ENCODE data around the gene MAU2.

The MAU2 gene

DNA sequence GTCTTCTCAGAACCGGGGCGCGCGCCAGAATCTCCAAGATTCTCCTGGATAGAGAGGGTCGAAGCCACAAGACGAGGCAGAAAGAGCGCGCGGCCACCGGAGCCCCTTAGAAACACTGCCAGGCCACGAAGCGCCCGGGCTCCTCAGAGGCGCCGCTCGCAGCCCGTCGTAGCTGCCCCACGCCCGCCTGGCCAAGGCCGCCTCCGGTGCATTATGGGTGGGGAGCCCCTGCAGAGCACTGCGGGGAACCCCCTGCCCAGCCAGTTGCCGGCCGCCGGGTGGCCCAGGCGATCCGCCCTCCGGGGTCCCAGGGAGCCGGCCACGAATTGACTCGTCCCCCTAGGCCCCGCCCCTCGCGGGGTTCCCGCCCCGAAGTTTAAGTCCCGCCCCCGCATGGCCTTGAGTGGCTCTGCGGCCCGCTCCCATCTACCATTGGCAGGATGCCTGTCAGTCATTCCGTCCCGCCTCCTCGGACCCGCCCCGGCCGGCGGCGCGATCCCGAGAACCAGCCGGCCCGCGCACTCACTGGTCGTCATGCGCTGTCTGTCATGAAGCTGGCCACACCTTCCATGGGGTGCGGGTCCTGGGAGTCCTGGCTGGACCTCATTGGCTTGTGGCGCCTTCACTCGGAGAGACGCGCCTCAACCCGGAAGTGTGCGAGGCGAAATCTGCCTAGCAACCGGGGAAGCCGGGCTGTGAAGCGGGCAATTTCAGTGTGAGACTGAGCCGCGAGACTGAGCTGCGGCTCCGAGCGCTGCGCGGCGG lies 64.7 kb downstream of the MAU2 start:
- no peaks in the 10 kb centered on the region for H3K9me3 ChIP-seq (ENCODE audit: insufficient read depth, low read depth, low read length)
- peak overlapping the region; percentile 69 for H3K4me2 ChIP-seq (ENCODE audit: low read depth, low read length, poor library complexity, severe bottlenecking)
- H3F3A ChIP-seq (ENCODE audit: low read depth): no peaks in the 10 kb centered on the region; the same call in 1 of the 2 replicates
- TF ChIP-seq EZH2phosphoT487 (IDR thresholded peaks at IDR 0.05; ENCODE audit: borderline replicate concordance): no peak
- TF ChIP-seq, protein P1, sequence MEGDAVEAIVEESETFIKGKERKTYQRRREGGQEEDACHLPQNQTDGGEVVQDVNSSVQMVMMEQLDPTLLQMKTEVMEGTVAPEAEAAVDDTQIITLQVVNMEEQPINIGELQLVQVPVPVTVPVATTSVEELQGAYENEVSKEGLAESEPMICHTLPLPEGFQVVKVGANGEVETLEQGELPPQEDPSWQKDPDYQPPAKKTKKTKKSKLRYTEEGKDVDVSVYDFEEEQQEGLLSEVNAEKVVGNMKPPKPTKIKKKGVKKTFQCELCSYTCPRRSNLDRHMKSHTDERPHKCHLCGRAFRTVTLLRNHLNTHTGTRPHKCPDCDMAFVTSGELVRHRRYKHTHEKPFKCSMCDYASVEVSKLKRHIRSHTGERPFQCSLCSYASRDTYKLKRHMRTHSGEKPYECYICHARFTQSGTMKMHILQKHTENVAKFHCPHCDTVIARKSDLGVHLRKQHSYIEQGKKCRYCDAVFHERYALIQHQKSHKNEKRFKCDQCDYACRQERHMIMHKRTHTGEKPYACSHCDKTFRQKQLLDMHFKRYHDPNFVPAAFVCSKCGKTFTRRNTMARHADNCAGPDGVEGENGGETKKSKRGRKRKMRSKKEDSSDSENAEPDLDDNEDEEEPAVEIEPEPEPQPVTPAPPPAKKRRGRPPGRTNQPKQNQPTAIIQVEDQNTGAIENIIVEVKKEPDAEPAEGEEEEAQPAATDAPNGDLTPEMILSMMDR (conservative IDR thresholded peaks at IDR 0.05; ENCODE audit: low read length): no peak
- peak overlapping the region; percentile 84 for H3K9ac ChIP-seq (ENCODE audit: low read depth, low read length, poor library complexity, severe bottlenecking)
- no peaks in the 10 kb centered on the region for H3K9me2 ChIP-seq (replicated peaks; ENCODE audit: low read depth, low read length)
- peaks cover 37% of the 10 kb centered on the region for H4K20me1 ChIP-seq (ENCODE audit: insufficient read depth, low read length, poor library complexity, severe bottlenecking)
- peak overlapping the region; percentile 68 for H2AFZ ChIP-seq (ENCODE audit: low read length)
- H3K4me1 ChIP-seq (ENCODE audit: insufficient read depth, low read length, poor library complexity, severe bottlenecking): peaks cover 37% of the 10 kb centered on the region
- H3K27me3 ChIP-seq (ENCODE audit: insufficient read depth, low read length, poor library complexity, severe bottlenecking): no peaks in the 10 kb centered on the region
- H3K36me3 ChIP-seq (ENCODE audit: insufficient read depth, low read length): no peaks in the 10 kb centered on the region
- peaks cover 56% of the 10 kb centered on the region for H3K79me2 ChIP-seq (ENCODE audit: insufficient read depth, low read length)
- peak overlapping the region; percentile 100 for H3K4me3 ChIP-seq (ENCODE audit: low read length, poor library complexity, severe bottlenecking)

DNA sequence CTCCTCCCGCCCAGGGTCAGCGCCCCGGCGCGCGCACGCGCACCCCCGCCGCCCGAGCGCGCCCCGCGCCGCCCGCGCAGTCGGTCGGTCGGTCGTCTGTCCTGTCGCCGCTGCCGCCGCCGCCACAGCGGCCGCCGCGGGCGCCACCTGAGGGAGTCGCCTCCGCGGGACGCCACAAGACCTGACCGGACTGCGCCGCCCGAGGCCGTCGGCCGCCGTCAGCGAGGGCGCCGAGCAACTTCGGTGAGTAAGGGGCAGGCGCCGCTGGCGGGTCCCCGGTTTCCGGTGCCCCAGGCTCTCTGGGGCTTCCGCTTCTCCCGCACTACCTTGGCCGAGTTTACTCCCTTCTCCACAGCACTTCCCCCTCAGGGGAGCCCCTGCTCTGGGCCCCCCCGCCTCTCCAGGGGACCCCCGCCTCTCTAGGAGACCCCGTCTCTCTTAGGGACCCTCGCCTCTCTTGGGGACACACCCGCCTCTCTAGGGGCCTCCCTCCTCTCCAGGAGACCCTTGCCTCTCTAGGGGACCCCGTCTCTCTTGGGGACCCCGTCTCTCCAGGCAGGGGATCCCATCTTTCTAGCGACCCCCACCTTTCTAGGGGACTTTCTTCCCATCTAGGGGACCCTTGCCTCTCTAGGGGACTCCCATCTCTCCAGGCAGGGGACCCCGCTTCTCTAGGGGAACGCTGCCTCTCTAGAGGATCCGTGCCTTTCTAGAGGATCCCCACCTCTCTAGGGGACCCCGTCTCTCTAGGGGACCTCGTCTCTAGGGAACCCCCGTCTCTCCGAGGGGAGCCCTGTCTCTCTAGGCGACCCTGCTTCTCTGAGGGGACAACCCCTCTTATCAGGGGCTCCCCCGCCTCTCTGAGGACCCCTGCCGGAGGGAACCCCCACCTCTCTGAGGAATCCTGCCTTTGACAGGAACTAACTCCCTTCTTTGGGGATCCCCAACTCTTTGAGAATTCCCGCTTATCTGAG lies 65.6 kb downstream of the MAU2 start:
- no peak for TF ChIP-seq EZH2phosphoT487 (IDR thresholded peaks at IDR 0.05; ENCODE audit: borderline replicate concordance)
- TF ChIP-seq, protein P1 (conservative IDR thresholded peaks at IDR 0.05; ENCODE audit: low read length): peak; percentile 39
- Histone ChIP-seq H2AFZ (ENCODE audit: low read length) (peak overlapping the region; percentile 23; the same call in 1 of the 2 replicates), H3K4me2 (ENCODE audit: low read depth, low read length, poor library complexity, severe bottlenecking) (peak overlapping the region; percentile 97), H4K20me1 (ENCODE audit: insufficient read depth, low read length, poor library complexity, severe bottlenecking) (peaks cover 44% of the 10 kb centered on the region), H3K9me3 (ENCODE audit: insufficient read depth, low read depth, low read length) (no peaks in the 10 kb centered on the region), H3K36me3 (ENCODE audit: insufficient read depth, low read length) (no peaks in the 10 kb centered on the region), H3K9ac (ENCODE audit: low read depth, low read length, poor library complexity, severe bottlenecking) (peak overlapping the region; percentile 99), H3K4me3 (ENCODE audit: low read length, poor library complexity, severe bottlenecking) (peak overlapping the region; percentile 100), H3K79me2 (ENCODE audit: insufficient read depth, low read length) (peaks cover 65% of the 10 kb centered on the region), H3K4me1 (ENCODE audit: insufficient read depth, low read length, poor library complexity, severe bottlenecking) (peaks cover 46% of the 10 kb centered on the region), H3K27me3 (ENCODE audit: insufficient read depth, low read length, poor library complexity, severe bottlenecking) (no peaks in the 10 kb centered on the region), H3K9me2 (replicated peaks; ENCODE audit: low read depth, low read length) (no peaks in the 10 kb centered on the region), H3F3A (ENCODE audit: low read depth) (no peaks in the 10 kb centered on the region; the same call in 1 of the 2 replicates)

DNA sequence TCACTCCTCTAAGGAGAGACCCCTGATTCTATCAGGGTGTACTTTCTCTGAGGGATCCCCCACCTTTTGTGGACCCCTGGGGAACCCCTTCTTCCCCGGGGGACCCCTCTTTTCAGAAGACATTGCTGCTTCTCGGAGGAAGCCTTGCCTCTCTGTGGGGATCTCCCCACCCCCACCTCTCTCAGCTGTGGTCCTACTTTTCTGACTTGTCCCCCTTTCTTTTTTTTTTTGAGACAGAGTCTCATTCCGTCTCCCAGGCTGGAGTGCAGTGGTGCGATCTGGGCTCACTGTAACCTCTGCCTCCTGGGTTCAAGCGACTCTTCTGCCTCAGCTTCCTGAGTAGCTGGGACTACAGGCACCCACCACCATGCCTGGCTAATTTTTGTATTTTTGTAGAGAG lies 66.5 kb downstream of the MAU2 start:
- Histone ChIP-seq H3K36me3 (ENCODE audit: insufficient read depth, low read length) (no peaks in the 10 kb centered on the region), H3K4me2 (ENCODE audit: low read depth, low read length, poor library complexity, severe bottlenecking) (peak overlapping the region; percentile 97), H4K20me1 (ENCODE audit: insufficient read depth, low read length, poor library complexity, severe bottlenecking) (peaks cover 48% of the 10 kb centered on the region), H3K4me1 (ENCODE audit: insufficient read depth, low read length, poor library complexity, severe bottlenecking) (peaks cover 51% of the 10 kb centered on the region), H2AFZ (ENCODE audit: low read length) (no peak overlapping the region), H3K27me3 (ENCODE audit: insufficient read depth, low read length, poor library complexity, severe bottlenecking) (no peaks in the 10 kb centered on the region), H3K9me2 (replicated peaks; ENCODE audit: low read depth, low read length) (no peaks in the 10 kb centered on the region), H3K9me3 (ENCODE audit: insufficient read depth, low read depth, low read length) (no peaks in the 10 kb centered on the region), H3F3A (ENCODE audit: low read depth) (no peaks in the 10 kb centered on the region), H3K79me2 (ENCODE audit: insufficient read depth, low read length) (peaks cover 74% of the 10 kb centered on the region), H3K9ac (ENCODE audit: low read depth, low read length, poor library complexity, severe bottlenecking) (peak overlapping the region; percentile 99), H3K4me3 (ENCODE audit: low read length, poor library complexity, severe bottlenecking) (peak overlapping the region; percentile 100)
- TF ChIP-seq, protein P1 (conservative IDR thresholded peaks at IDR 0.05; ENCODE audit: low read length): no peak
- TF ChIP-seq EZH2phosphoT487 (IDR thresholded peaks at IDR 0.05; ENCODE audit: borderline replicate concordance): no peak

Measured in Loucy (cell line).